Liver (tissue), 9 donors: ENCODE results near the gene PATE2. TPM values are rescaled to one million over a fixed set of nuclear protein-coding genes. Genes with fewer than 3 reads are reported as not detected.

Experiments used
- DNase-seq: peaks from one replicate; pipeline ENCODE4 v3.0.0-alpha.2; 2017; ENCODE audit warnings: low spot score
- H3K27ac ChIP-seq, 2 donors: one replicate each; pipeline ENCODE4 v1.7.0; 2013; ENCODE audit warnings: inconsistent platforms in 2 of 2, low read length in 2 of 2, control low read depth in 1 of 2, low read depth in 1 of 2, mild to moderate bottlenecking in 1 of 2
- H3K27me3 ChIP-seq, 4 donors: one replicate each; pipeline versions ENCODE4 v1.6.1 to v1.7.0; 2013; ENCODE audit warnings: low read length in 3 of 4, inconsistent platforms in 1 of 4, mild to moderate bottlenecking in 1 of 4, moderate library complexity in 1 of 4; ENCODE audit not compliant: control insufficient read depth in 4 of 4, insufficient read depth in 4 of 4
- H3K36me3 ChIP-seq, 4 donors: one replicate each; pipeline versions ENCODE4 v1.6.1 to v1.7.0; 2013; ENCODE audit warnings: low read length in 3 of 4, mild to moderate bottlenecking in 3 of 4, low read depth in 1 of 4, moderate library complexity in 1 of 4; ENCODE audit not compliant: control insufficient read depth in 4 of 4, insufficient read depth in 3 of 4
- H3K4me1 ChIP-seq, 4 donors: one replicate each; pipeline versions ENCODE4 v1.6.1 to v1.7.0; 2013; ENCODE audit warnings: low read length in 3 of 4, mild to moderate bottlenecking in 3 of 4, moderate library complexity in 1 of 4; ENCODE audit not compliant: control insufficient read depth in 4 of 4, insufficient read depth in 4 of 4
- H3K4me3 ChIP-seq, 3 donors: one replicate each; pipeline versions ENCODE4 v1.6.1 to v1.7.0; 2013; ENCODE audit warnings: low read length in 3 of 3, control low read depth in 1 of 3, low read depth in 1 of 3, mild to moderate bottlenecking in 1 of 3
- H3K9ac ChIP-seq, 2 donors: one replicate each; pipeline ENCODE4 v1.7.0; 2013; ENCODE audit warnings: low read length in 2 of 2, mild to moderate bottlenecking in 2 of 2, moderate library complexity in 2 of 2, control low read depth in 1 of 2, low read depth in 1 of 2
- H3K9me3 ChIP-seq, 4 donors: one replicate each; pipeline versions ENCODE4 v1.6.1 to v1.7.0; 2013; ENCODE audit warnings: low read length in 3 of 4; ENCODE audit not compliant: control insufficient read depth in 4 of 4
- EGR1 ChIP-seq, 2 donors: IDR thresholded peaks; 2 replicates each; pipeline ENCODE4 v1.6.1; 2016 to 2018; ENCODE audit warnings: antibody characterized with exemption in 2 of 2, low read depth in 2 of 2
- FOXA1 ChIP-seq: IDR thresholded peaks from 2 replicates; pipeline ENCODE4 v1.6.1; 2016; ENCODE audit warnings: antibody characterized with exemption
- FOXA2 ChIP-seq: IDR thresholded peaks from 2 replicates; pipeline ENCODE4 v1.6.1; 2016; ENCODE audit warnings: antibody characterized with exemption
- HNF4A ChIP-seq, 2 donors: conservative IDR thresholded peaks; 2 replicates each; pipeline ENCODE4 v1.6.1; 2016; ENCODE audit warnings: antibody characterized with exemption in 2 of 2, mild to moderate bottlenecking in 2 of 2
- HNF4G ChIP-seq: IDR thresholded peaks from 2 replicates; pipeline ENCODE4 v1.6.1; 2016; ENCODE audit warnings: antibody characterized with exemption
- JUND ChIP-seq, 2 donors: IDR thresholded peaks; 2 replicates each; pipeline ENCODE4 v1.6.1; 2016; ENCODE audit warnings: antibody characterized with exemption in 2 of 2
- NR2F2 ChIP-seq: IDR thresholded peaks from 2 replicates; pipeline ENCODE4 v1.6.1; 2016; ENCODE audit warnings: antibody characterized with exemption
- RAD21 ChIP-seq, 2 donors: IDR thresholded peaks; 2 replicates each; pipeline ENCODE4 v1.6.1; 2016; ENCODE audit warnings: antibody characterized with exemption in 2 of 2, mild to moderate bottlenecking in 2 of 2
- RXRA ChIP-seq, 2 donors: IDR thresholded peaks; 2 replicates each; pipeline ENCODE4 v1.6.1; 2017 to 2018; ENCODE audit warnings: antibody characterized with exemption in 2 of 2, mild to moderate bottlenecking in 1 of 2
- SP1 ChIP-seq: IDR thresholded peaks from 2 replicates; pipeline ENCODE4 v1.6.1; 2018; ENCODE audit warnings: antibody characterized with exemption, mild to moderate bottlenecking
- YY1 ChIP-seq: IDR thresholded peaks from 2 replicates; pipeline ENCODE4 v1.6.1; 2016; ENCODE audit warnings: antibody characterized with exemption, mild to moderate bottlenecking
- WGBS: extraction: QIAGEN DNeasy Blood & Tissue Kit; methylation state at CpG from one replicate; pipeline ENCODE4 v1.1.7; 2013; 5-methylcytosine and 5-hydroxymethylcytosine counted together
- polyA plus RNA-seq, 2 donors: library from polyadenylated mRNA; stranded (reverse) in 1 of 2; unstranded in 1 of 2; fragments of 200-250 nt in 1 of 2; fragments of >200 nt in 1 of 2; fragmentation: Nextera tagmentation in 1 of 2; extraction: Ambion mirVana in 1 of 2; gene quantifications; one replicate each; pipeline versions ENCODE4 v1.2.1 to v1.2.3, GENCODE V29; 2013 to 2015
- total RNA-seq, 2 donors: library from RNA; depleted of rRNA; stranded (reverse); fragments of >200 nt; gene quantifications; one replicate each; pipeline ENCODE4 v1.2.3, GENCODE V29; 2014
- TF ChIP-seq, protein P1 (sequence below): fragments of 150-350 bp; IDR thresholded peaks from 2 replicates; pipeline ENCODE4 v1.5.1; 2017; ENCODE audit warnings: improper control_type of control experiment, low read depth, low read length; ENCODE audit not compliant: missing input control
- TF ChIP-seq, protein P2 (sequence below): IDR thresholded peaks from 2 replicates; pipeline ENCODE4 v1.6.1; 2016; ENCODE audit warnings: antibody characterized with exemption
- TF ChIP-seq, protein P3 (sequence below): IDR thresholded peaks from 2 replicates; pipeline ENCODE4 v1.6.1; 2016; ENCODE audit warnings: antibody characterized with exemption
- donor health status: healthy.
- donor health status: healthy.
- donor health status: healthy.
- donor health status: healthy.
- donor health status: healthy.

PATE2 gene
- total and polyA plus RNA-seq, 4 donors, result not detected

DNA sequence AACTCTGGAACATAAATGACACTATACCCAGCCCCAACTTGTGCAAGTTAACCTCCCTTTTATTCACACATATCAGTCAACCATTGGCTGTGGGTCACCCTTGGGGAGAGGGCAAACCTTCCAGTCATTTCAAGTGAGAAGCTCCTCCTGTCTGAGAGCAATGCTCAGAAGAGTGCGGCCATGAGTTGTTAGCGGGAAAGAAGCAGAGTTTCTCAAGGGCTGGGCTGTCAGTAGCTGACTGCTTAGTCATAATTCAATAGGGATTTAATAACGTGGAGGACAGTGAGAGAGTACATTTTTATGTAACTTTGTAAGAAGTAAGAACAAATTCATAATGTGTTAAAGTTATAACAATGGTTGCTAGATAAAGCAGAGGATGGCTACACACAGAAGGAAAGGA is 5.1 kb downstream of the PATE2 start:
- DNase-seq, result no peak
- 65% methylated on average over 3 of the region's 3 CpGs for WGBS
- TF ChIP-seq, protein P1, sequence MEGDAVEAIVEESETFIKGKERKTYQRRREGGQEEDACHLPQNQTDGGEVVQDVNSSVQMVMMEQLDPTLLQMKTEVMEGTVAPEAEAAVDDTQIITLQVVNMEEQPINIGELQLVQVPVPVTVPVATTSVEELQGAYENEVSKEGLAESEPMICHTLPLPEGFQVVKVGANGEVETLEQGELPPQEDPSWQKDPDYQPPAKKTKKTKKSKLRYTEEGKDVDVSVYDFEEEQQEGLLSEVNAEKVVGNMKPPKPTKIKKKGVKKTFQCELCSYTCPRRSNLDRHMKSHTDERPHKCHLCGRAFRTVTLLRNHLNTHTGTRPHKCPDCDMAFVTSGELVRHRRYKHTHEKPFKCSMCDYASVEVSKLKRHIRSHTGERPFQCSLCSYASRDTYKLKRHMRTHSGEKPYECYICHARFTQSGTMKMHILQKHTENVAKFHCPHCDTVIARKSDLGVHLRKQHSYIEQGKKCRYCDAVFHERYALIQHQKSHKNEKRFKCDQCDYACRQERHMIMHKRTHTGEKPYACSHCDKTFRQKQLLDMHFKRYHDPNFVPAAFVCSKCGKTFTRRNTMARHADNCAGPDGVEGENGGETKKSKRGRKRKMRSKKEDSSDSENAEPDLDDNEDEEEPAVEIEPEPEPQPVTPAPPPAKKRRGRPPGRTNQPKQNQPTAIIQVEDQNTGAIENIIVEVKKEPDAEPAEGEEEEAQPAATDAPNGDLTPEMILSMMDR, result no peak
- TF ChIP-seq HNF4G (no peak), RAD21 (IDR thresholded peaks at IDR 0.05) (no peak), YY1 (no peak), SP1 (no peak), RXRA (IDR thresholded peaks at IDR 0.05) (no peak)
- TF ChIP-seq, protein P2, sequence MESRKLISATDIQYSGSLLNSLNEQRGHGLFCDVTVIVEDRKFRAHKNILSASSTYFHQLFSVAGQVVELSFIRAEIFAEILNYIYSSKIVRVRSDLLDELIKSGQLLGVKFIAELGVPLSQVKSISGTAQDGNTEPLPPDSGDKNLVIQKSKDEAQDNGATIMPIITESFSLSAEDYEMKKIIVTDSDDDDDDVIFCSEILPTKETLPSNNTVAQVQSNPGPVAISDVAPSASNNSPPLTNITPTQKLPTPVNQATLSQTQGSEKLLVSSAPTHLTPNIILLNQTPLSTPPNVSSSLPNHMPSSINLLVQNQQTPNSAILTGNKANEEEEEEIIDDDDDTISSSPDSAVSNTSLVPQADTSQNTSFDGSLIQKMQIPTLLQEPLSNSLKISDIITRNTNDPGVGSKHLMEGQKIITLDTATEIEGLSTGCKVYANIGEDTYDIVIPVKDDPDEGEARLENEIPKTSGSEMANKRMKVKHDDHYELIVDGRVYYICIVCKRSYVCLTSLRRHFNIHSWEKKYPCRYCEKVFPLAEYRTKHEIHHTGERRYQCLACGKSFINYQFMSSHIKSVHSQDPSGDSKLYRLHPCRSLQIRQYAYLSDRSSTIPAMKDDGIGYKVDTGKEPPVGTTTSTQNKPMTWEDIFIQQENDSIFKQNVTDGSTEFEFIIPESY, result no peak
- TF ChIP-seq, protein P3, sequence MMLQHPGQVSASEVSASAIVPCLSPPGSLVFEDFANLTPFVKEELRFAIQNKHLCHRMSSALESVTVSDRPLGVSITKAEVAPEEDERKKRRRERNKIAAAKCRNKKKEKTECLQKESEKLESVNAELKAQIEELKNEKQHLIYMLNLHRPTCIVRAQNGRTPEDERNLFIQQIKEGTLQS, result no peak
- H3K4me3 ChIP-seq, result no peak overlapping the region
- H3K9me3 ChIP-seq, result no peaks in the 10 kb centered on the region
- no peaks in the 10 kb centered on the region for H3K36me3 ChIP-seq
- H3K9ac ChIP-seq, result no peak overlapping the region
- no peak overlapping the region for H3K27ac ChIP-seq
- H3K4me1 ChIP-seq, result no peaks in the 10 kb centered on the region
- no peaks in the 10 kb centered on the region for H3K27me3 ChIP-seq

DNA sequence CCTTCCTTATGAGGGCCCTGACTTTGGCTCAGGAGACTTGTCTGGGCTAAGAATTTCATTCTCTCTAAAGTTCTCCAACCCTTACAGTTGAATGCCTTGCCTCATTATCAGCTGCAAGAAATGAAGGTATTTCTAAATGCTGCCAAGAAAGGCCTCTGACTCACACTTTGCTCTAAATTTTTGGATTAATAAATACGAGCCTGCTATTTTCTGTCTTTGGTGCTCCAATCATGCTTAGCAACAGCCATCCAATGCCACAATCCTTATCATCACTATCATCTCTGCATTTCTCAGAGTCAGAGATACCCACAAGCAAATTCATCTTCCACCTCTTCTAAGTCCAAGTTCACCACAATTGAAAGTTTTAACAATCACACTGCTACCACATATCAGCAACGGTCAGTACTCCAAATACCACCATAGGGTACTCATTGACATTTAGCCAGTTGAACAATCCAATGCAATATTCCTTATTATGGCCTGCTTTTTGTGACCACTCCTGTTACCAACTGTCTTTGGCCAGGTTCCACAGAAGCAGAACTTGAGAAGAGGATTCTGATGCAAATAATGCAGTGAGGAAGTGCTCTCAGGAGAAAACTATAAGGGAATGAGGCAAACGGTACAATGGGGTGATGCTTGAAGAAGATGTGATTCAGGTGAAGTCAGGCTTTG is 5.7 kb downstream of the PATE2 start:
- WGBS, result 75% methylated on average over 3 of the region's 3 CpGs
- TF ChIP-seq, protein P2, result no peak
- Histone ChIP-seq H3K9me3 (no peaks in the 10 kb centered on the region), H3K27ac (no peak overlapping the region), H3K36me3 (no peaks in the 10 kb centered on the region), H3K4me1 (no peaks in the 10 kb centered on the region), H3K9ac (no peak overlapping the region), H3K27me3 (no peaks in the 10 kb centered on the region), H3K4me3 (no peak overlapping the region)
- no peak for DNase-seq

DNA sequence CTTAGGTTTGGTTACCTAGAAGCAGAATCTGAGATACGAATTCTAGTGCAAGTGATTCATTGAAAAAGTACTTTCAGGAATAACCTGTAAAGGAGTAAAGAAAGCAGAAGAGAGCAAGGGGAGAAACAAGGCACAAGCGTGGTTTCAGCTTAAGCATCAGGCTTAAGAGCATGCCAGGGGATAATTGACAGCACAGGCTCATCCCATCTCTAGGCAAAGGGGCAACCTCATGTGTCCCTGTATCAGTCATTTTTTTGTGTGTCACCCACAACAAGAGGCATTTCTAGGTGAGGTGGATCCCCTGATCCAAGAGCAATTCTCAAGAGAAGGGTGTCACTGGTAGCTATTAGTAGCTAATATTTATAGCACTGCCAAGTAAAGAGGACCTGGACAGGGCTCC is 8.0 kb downstream of the PATE2 start:
- H3K9me3 ChIP-seq, result no peaks in the 10 kb centered on the region
- no peak overlapping the region for H3K9ac ChIP-seq
- TF ChIP-seq JUND (IDR thresholded peaks at IDR 0.05), result no peak
- TF ChIP-seq HNF4A (conservative IDR thresholded peaks at IDR 0.05), result no peak
- TF ChIP-seq, protein P2, result no peak
- TF ChIP-seq, protein P3, result no peak
- TF ChIP-seq EGR1 (IDR thresholded peaks at IDR 0.05; ENCODE audit: low read depth in 2 of 2), result no peak
- no peak for TF ChIP-seq FOXA2
- TF ChIP-seq HNF4G, result no peak
- TF ChIP-seq RXRA (IDR thresholded peaks at IDR 0.05), result no peak
- no peak for TF ChIP-seq NR2F2
- TF ChIP-seq, protein P1, result no peak
- no peak for TF ChIP-seq FOXA1
- WGBS, result 70% methylated on average over 2 of the region's 2 CpGs
- H3K4me1 ChIP-seq, result no peaks in the 10 kb centered on the region
- H3K36me3 ChIP-seq, result no peaks in the 10 kb centered on the region
- no peak for DNase-seq
- peaks cover 0 to 3% (median 0%) of the 10 kb centered on the region in 4 donors for H3K27me3 ChIP-seq
- H3K27ac ChIP-seq, result no peak overlapping the region
- H3K4me3 ChIP-seq, result no peak overlapping the region
